ENCODE data around the gene CLIC3. TPM values are rescaled to one million over a fixed set of nuclear protein-coding genes. Genes with fewer than 3 reads are reported as not detected.

CLIC3 gene
- total and polyA plus RNA-seq, 5 donors from 2014 or later, result 0.38 to 4.5 (median 2.2) TPM

GRCh38 chr9:136952321-136952850 is 44.0 kb downstream of the CLIC3 start:
- Mint-ChIP-seq H3K4me3 (no peak overlapping the region), H3K4me1 (peaks cover 0 to 12% (median 0%) of the 10 kb centered on the region in 4 donors), H3K9me3 (peaks cover 0 to 2% (median 0%) of the 10 kb centered on the region in 7 donors), H3K27me3 (peaks cover 4% of the 10 kb centered on the region), H3K27ac (no peak overlapping the region), H3K36me3 (no peaks in the 10 kb centered on the region)
- Histone ChIP-seq H3K4me1 (ENCODE audit: control insufficient read depth, insufficient read depth, low read length, poor library complexity, severe bottlenecking) (peaks cover 15% of the 10 kb centered on the region), H3K4me3 (ENCODE audit: low read depth, low read length) (no peak overlapping the region), H3K36me3 (ENCODE audit: control insufficient read depth, insufficient read depth, low read length) (no peaks in the 10 kb centered on the region), H3K27me3 (ENCODE audit: control insufficient read depth, insufficient read depth, low read length) (no peaks in the 10 kb centered on the region), H3K27ac (ENCODE audit: insufficient read depth, low read length, poor library complexity, severe bottlenecking) (no peak overlapping the region), H3K9me3 (ENCODE audit: control insufficient read depth in 2 of 2, low read length in 2 of 2) (no peaks in the 10 kb centered on the region)
- ATAC-seq (ENCODE audit: low read depth in 2 of 2), result no peak
- DNase-seq, result no peak

- no peak for ATAC-seq (ENCODE audit: low read depth in 2 of 2)
- no peak within 1 kb of the TSS for H3K27ac ChIP-seq (ENCODE audit: insufficient read depth, low read length, poor library complexity, severe bottlenecking)
- Mint-ChIP-seq H3K36me3 (no peaks in the 10 kb centered on the region), H3K4me1 (peaks cover 0 to 12% (median 0%) of the 10 kb centered on the region in 4 donors), H3K4me3 (peak within 1 kb of the TSS in 2 of 4 donors; percentile 44 to 48), H3K9me3 (peaks cover 0 to 2% (median 0%) of the 10 kb centered on the region in 7 donors), H3K27ac (no peak within 1 kb of the TSS), H3K27me3 (peaks cover 4% of the 10 kb centered on the region)
- no peaks in the 10 kb centered on the region for H3K9me3 ChIP-seq (ENCODE audit: control insufficient read depth in 2 of 2, low read length in 2 of 2)
- H3K36me3 ChIP-seq (ENCODE audit: control insufficient read depth, insufficient read depth, low read length), result no peaks in the 10 kb centered on the region
- no peaks in the 10 kb centered on the region for H3K27me3 ChIP-seq (ENCODE audit: control insufficient read depth, insufficient read depth, low read length)
- peaks cover 15% of the 10 kb centered on the region for H3K4me1 ChIP-seq (ENCODE audit: control insufficient read depth, insufficient read depth, low read length, poor library complexity, severe bottlenecking)
- DNase-seq, result no peak
- no peak within 1 kb of the TSS for H3K4me3 ChIP-seq (ENCODE audit: low read depth, low read length)
Measured at GRCh38 chr9:136951541-136952320, 44.6 kb downstream of the CLIC3 start, which contains the start of gene LCN12. TSS of gene LCN12 (plus strand) at chr9:136952273. CDS start at chr9:136952328, 55 bp downstream.

- Histone ChIP-seq H3K4me1 (ENCODE audit: control insufficient read depth, insufficient read depth, low read length, poor library complexity, severe bottlenecking) (peaks cover 15% of the 10 kb centered on the region), H3K27me3 (ENCODE audit: control insufficient read depth, insufficient read depth, low read length) (no peaks in the 10 kb centered on the region), H3K4me3 (ENCODE audit: low read depth, low read length) (no peak overlapping the region), H3K27ac (ENCODE audit: insufficient read depth, low read length, poor library complexity, severe bottlenecking) (peak overlapping the region; percentile 76), H3K36me3 (ENCODE audit: control insufficient read depth, insufficient read depth, low read length) (no peaks in the 10 kb centered on the region), H3K9me3 (ENCODE audit: control insufficient read depth in 2 of 2, low read length in 2 of 2) (no peaks in the 10 kb centered on the region)
- DNase-seq (no peak), ATAC-seq (ENCODE audit: low read depth in 2 of 2) (no peak)
- peaks cover 0 to 10% (median 0%) of the 10 kb centered on the region in 4 donors for H3K4me1 Mint-ChIP-seq
- peak overlapping the region in 1 of 3 donors; percentile 58 for H3K27ac Mint-ChIP-seq
- H3K4me3 Mint-ChIP-seq, result peak overlapping the region; percentile 79 to 86 (median 85)
- H3K36me3 Mint-ChIP-seq, result no peaks in the 10 kb centered on the region
- peaks cover 4% of the 10 kb centered on the region for H3K27me3 Mint-ChIP-seq
- H3K9me3 Mint-ChIP-seq, result no peaks in the 10 kb centered on the region
Measured at GRCh38 chr9:136950656-136951276, 45.6 kb downstream of the CLIC3 start.

GRCh38 chr9:136949817-136950655 is 46.3 kb downstream of the CLIC3 start:
- H3K4me1 ChIP-seq (ENCODE audit: control insufficient read depth, insufficient read depth, low read length, poor library complexity, severe bottlenecking), result peaks cover 17% of the 10 kb centered on the region

GRCh38 chr9:136949239-136949816 is 47.0 kb downstream of the CLIC3 start:
- DNase-seq, result no peak
- Mint-ChIP-seq H3K4me1 (peaks cover 0 to 14% (median 3%) of the 10 kb centered on the region in 4 donors), H3K36me3 (no peaks in the 10 kb centered on the region), H3K4me3 (peak overlapping the region; percentile 84 to 87 (median 85)), H3K27me3 (peaks cover 5% of the 10 kb centered on the region), H3K9me3 (no peaks in the 10 kb centered on the region), H3K27ac (peak overlapping the region; percentile 52 to 91 (median 58))
- Histone ChIP-seq H3K9me3 (ENCODE audit: control insufficient read depth in 2 of 2, low read length in 2 of 2) (no peaks in the 10 kb centered on the region), H3K27me3 (ENCODE audit: control insufficient read depth, insufficient read depth, low read length) (no peaks in the 10 kb centered on the region), H3K36me3 (ENCODE audit: control insufficient read depth, insufficient read depth, low read length) (no peaks in the 10 kb centered on the region), H3K27ac (ENCODE audit: insufficient read depth, low read length, poor library complexity, severe bottlenecking) (peak overlapping the region; percentile 76), H3K4me3 (ENCODE audit: low read depth, low read length) (peak overlapping the region; percentile 55), H3K4me1 (ENCODE audit: control insufficient read depth, insufficient read depth, low read length, poor library complexity, severe bottlenecking) (peaks cover 20% of the 10 kb centered on the region)
- no peak for ATAC-seq (ENCODE audit: low read depth in 2 of 2)

More at GRCh38 chr9:136949817-136950655, 46.3 kb downstream of the CLIC3 start:
- Mint-ChIP-seq H3K36me3 (no peaks in the 10 kb centered on the region), H3K4me3 (peak overlapping the region; percentile 84 to 87 (median 85)), H3K9me3 (no peaks in the 10 kb centered on the region), H3K27ac (peak overlapping the region; percentile 52 to 91 (median 58)), H3K4me1 (peaks cover 0 to 10% (median 0%) of the 10 kb centered on the region in 4 donors), H3K27me3 (peaks cover under 1% of the 10 kb centered on the region)
- ATAC-seq (ENCODE audit: low read depth in 2 of 2), result peak; percentile 94 to 95
- H3K4me3 ChIP-seq (ENCODE audit: low read depth, low read length), result peak overlapping the region; percentile 55
- H3K27ac ChIP-seq (ENCODE audit: insufficient read depth, low read length, poor library complexity, severe bottlenecking), result peak overlapping the region; percentile 76
- H3K9me3 ChIP-seq (ENCODE audit: control insufficient read depth in 2 of 2, low read length in 2 of 2), result no peaks in the 10 kb centered on the region
- no peaks in the 10 kb centered on the region for H3K36me3 ChIP-seq (ENCODE audit: control insufficient read depth, insufficient read depth, low read length)
- peak; percentile 94 to 97 (median 95) for DNase-seq
- no peaks in the 10 kb centered on the region for H3K27me3 ChIP-seq (ENCODE audit: control insufficient read depth, insufficient read depth, low read length)

GRCh38 chr9:136947955-136948510 is 48.3 kb downstream of the CLIC3 start:
- ATAC-seq (ENCODE audit: low read depth in 2 of 2), result no peak
- Histone ChIP-seq H3K9me3 (ENCODE audit: control insufficient read depth in 2 of 2, low read length in 2 of 2) (no peaks in the 10 kb centered on the region), H3K4me1 (ENCODE audit: control insufficient read depth, insufficient read depth, low read length, poor library complexity, severe bottlenecking) (peaks cover 30% of the 10 kb centered on the region), H3K27ac (ENCODE audit: insufficient read depth, low read length, poor library complexity, severe bottlenecking) (no peak overlapping the region), H3K4me3 (ENCODE audit: low read depth, low read length) (no peak overlapping the region), H3K36me3 (ENCODE audit: control insufficient read depth, insufficient read depth, low read length) (no peaks in the 10 kb centered on the region), H3K27me3 (ENCODE audit: control insufficient read depth, insufficient read depth, low read length) (no peaks in the 10 kb centered on the region)
- Mint-ChIP-seq H3K4me1 (peaks cover 0 to 18% (median 3%) of the 10 kb centered on the region in 4 donors), H3K36me3 (no peaks in the 10 kb centered on the region), H3K27ac (peak overlapping the region in 2 of 3 donors; percentile 56 to 84), H3K9me3 (no peaks in the 10 kb centered on the region), H3K27me3 (peaks cover 5% of the 10 kb centered on the region), H3K4me3 (peak overlapping the region; percentile 59 to 84 (median 72))
- no peak for DNase-seq

Measured in CD4-positive, CD25-positive, alpha-beta regulatory T cell (primary cell).